ENCODE results near the gene DNAJA1.
A peak's percentile ranks its signal among the peaks of the same experiment; 100 is the strongest.

Gene DNAJA1

GRCh38 chr9:33024966-33025571 is at the start of gene DNAJA1:
DNAJA1 (plus strand) TSS chr9:33025273; CDS start chr9:33026485, 1,212 bp downstream.
- Histone ChIP-seq H3K27ac (peak within 1 kb of the TSS; percentile 96), H3K4me3 (ENCODE audit: low read depth, low read length) (peak within 1 kb of the TSS; percentile 92), H3K27me3 (ENCODE audit: insufficient read depth, low read depth, severe bottlenecking) (no peaks in the 10 kb centered on the region), H3K36me3 (peaks cover 65% of the 10 kb centered on the region), H3K9me3 (ENCODE audit: severe bottlenecking) (no peaks in the 10 kb centered on the region)
- no peak for TF ChIP-seq CTCF (IDR thresholded peaks at IDR 0.05; ENCODE audit: low read depth, low read length)
- peak; percentile 92 for DNase-seq

- peaks cover 13% of the 10 kb centered on the region for H3K36me3 ChIP-seq
- no peak for TF ChIP-seq CTCF (IDR thresholded peaks at IDR 0.05; ENCODE audit: low read depth, low read length)
- H3K27ac ChIP-seq: no peak overlapping the region
- H3K4me3 ChIP-seq (ENCODE audit: low read depth, low read length): no peak overlapping the region
- no peak for DNase-seq
- H3K9me3 ChIP-seq (ENCODE audit: severe bottlenecking): no peaks in the 10 kb centered on the region
- H3K27me3 ChIP-seq (ENCODE audit: insufficient read depth, low read depth, severe bottlenecking): no peaks in the 10 kb centered on the region
Measured at GRCh38 chr9:32978051-32978450, 47.0 kb upstream of the DNAJA1 start.

GRCh38 chr9:32986971-32987370 is 38.1 kb upstream of the DNAJA1 start:
- DNase-seq: no peak
- Histone ChIP-seq H3K9me3 (ENCODE audit: severe bottlenecking) (no peaks in the 10 kb centered on the region), H3K36me3 (peaks cover 31% of the 10 kb centered on the region), H3K4me3 (ENCODE audit: low read depth, low read length) (no peak overlapping the region), H3K27ac (no peak overlapping the region), H3K27me3 (ENCODE audit: insufficient read depth, low read depth, severe bottlenecking) (no peaks in the 10 kb centered on the region)
- no peak for TF ChIP-seq CTCF (IDR thresholded peaks at IDR 0.05; ENCODE audit: low read depth, low read length)

GRCh38 chr9:32989660-32990059 is 35.4 kb upstream of the DNAJA1 start:
- peaks cover 29% of the 10 kb centered on the region for H3K36me3 ChIP-seq

GRCh38 chr9:32991897-32992594 is 33.0 kb upstream of the DNAJA1 start:
- no peak overlapping the region for H3K4me3 ChIP-seq (ENCODE audit: low read depth, low read length)
- no peaks in the 10 kb centered on the region for H3K9me3 ChIP-seq (ENCODE audit: severe bottlenecking)
- no peak overlapping the region for H3K27ac ChIP-seq
- no peak for DNase-seq
- TF ChIP-seq CTCF (IDR thresholded peaks at IDR 0.05; ENCODE audit: low read depth, low read length): no peak
- H3K36me3 ChIP-seq: peaks cover 26% of the 10 kb centered on the region
- H3K27me3 ChIP-seq (ENCODE audit: insufficient read depth, low read depth, severe bottlenecking): no peaks in the 10 kb centered on the region

More at GRCh38 chr9:32989660-32990059, 35.4 kb upstream of the DNAJA1 start:
- Histone ChIP-seq H3K4me3 (ENCODE audit: low read depth, low read length) (no peak overlapping the region), H3K27ac (no peak overlapping the region), H3K9me3 (ENCODE audit: severe bottlenecking) (no peaks in the 10 kb centered on the region), H3K27me3 (ENCODE audit: insufficient read depth, low read depth, severe bottlenecking) (no peaks in the 10 kb centered on the region)
- no peak for TF ChIP-seq CTCF (IDR thresholded peaks at IDR 0.05; ENCODE audit: low read depth, low read length)
- DNase-seq: no peak
